H9 (cell line): ENCODE data around the gene CFAP161. TPM values are rescaled to one million over a fixed set of nuclear protein-coding genes. Genes with fewer than 3 reads are reported as not detected.

Source experiments
- DNase-seq: peaks from one replicate; pipeline ENCODE4 v3.0.0-alpha.2; 2017
- H2AFZ ChIP-seq: one replicate; pipeline ENCODE4 v1.6.1; 2013; ENCODE audit warnings: mild to moderate bottlenecking, low read length, control low read depth, moderate library complexity
- H2AK5ac ChIP-seq: 2 replicates; pipeline ENCODE4 v1.6.1; 2013; ENCODE audit warnings: low read length, control low read depth, mixed read lengths; ENCODE audit not compliant: insufficient read length
- H2BK120ac ChIP-seq: one replicate; pipeline ENCODE4 v1.6.1; 2013; ENCODE audit warnings: low read depth, mild to moderate bottlenecking, low read length, control low read depth, inconsistent platforms; ENCODE audit not compliant: poor library complexity, severe bottlenecking
- H2BK12ac ChIP-seq: 2 replicates; pipeline ENCODE4 v1.6.1; 2013; ENCODE audit warnings: low read length, control low read depth, mixed read lengths, low read depth; ENCODE audit not compliant: insufficient read length
- H2BK15ac ChIP-seq: 2 replicates; pipeline ENCODE4 v1.6.1; 2013; ENCODE audit warnings: low read depth, low read length, control low read depth
- H2BK20ac ChIP-seq: one replicate; pipeline ENCODE4 v1.6.1; 2013; ENCODE audit warnings: low read depth, mild to moderate bottlenecking, low read length, control low read depth, inconsistent platforms; ENCODE audit not compliant: poor library complexity, severe bottlenecking
- H2BK5ac ChIP-seq: 2 replicates; pipeline ENCODE4 v1.6.1; 2013; ENCODE audit warnings: low read length, control low read depth, mixed read lengths; ENCODE audit not compliant: insufficient read length
- H3K14ac ChIP-seq: 2 replicates; pipeline ENCODE4 v1.6.1; 2013; ENCODE audit warnings: low read length, control low read depth; ENCODE audit not compliant: insufficient read depth
- H3K18ac ChIP-seq: 2 replicates; pipeline ENCODE4 v1.6.1; 2013; ENCODE audit warnings: low read depth, mild to moderate bottlenecking, mixed read lengths, low read length, control low read depth; ENCODE audit not compliant: insufficient read length
- H3K23ac ChIP-seq: 2 replicates; pipeline ENCODE4 v1.6.1; 2013; ENCODE audit warnings: low read length, control low read depth, mixed read lengths, low read depth; ENCODE audit not compliant: insufficient read length
- H3K23me2 ChIP-seq: 2 replicates; pipeline ENCODE4 v1.6.1; 2013; ENCODE audit warnings: low read depth, mild to moderate bottlenecking, mixed read lengths, low read length, control low read depth; ENCODE audit not compliant: insufficient read length, poor library complexity, severe bottlenecking
- H3K27ac ChIP-seq: 2 replicates; pipeline ENCODE4 v1.5.1; 2013; ENCODE audit warnings: low read length, control low read depth, mixed read lengths, low read depth; ENCODE audit not compliant: insufficient read length
- H3K27me3 ChIP-seq: 2 replicates; pipeline ENCODE4 v1.6.1; 2013; ENCODE audit warnings: low read length, control low read depth, inconsistent platforms; ENCODE audit not compliant: insufficient read depth
- H3K4ac ChIP-seq: 2 replicates; pipeline ENCODE4 v1.6.1; 2013; ENCODE audit warnings: low read depth, mild to moderate bottlenecking, control low read depth, inconsistent platforms, low read length, moderate library complexity
- H3K4me1 ChIP-seq: 2 replicates; pipeline ENCODE4 v1.6.1; 2013; ENCODE audit warnings: low read length, control low read depth, inconsistent platforms; ENCODE audit not compliant: insufficient read depth
- H3K4me2 ChIP-seq: 2 replicates; pipeline ENCODE4 v1.6.1; 2013; ENCODE audit warnings: low read length, control low read depth, mixed read lengths; ENCODE audit not compliant: insufficient read length, insufficient read depth
- H3K56ac ChIP-seq: 2 replicates; pipeline ENCODE4 v1.6.1; 2013; ENCODE audit warnings: low read depth, mild to moderate bottlenecking, mixed read lengths, low read length, control low read depth; ENCODE audit not compliant: insufficient read length
- H3K79me1 ChIP-seq: 2 replicates; pipeline ENCODE4 v1.6.1; 2013; ENCODE audit warnings: low read depth, mild to moderate bottlenecking, moderate library complexity, low read length, control low read depth, inconsistent platforms; ENCODE audit not compliant: insufficient read depth, poor library complexity, severe bottlenecking
- H3K79me2 ChIP-seq: 2 replicates; pipeline ENCODE4 v1.6.1; 2013; ENCODE audit warnings: low read length, control low read depth, inconsistent platforms; ENCODE audit not compliant: insufficient read depth
- H3K9ac ChIP-seq: 2 replicates; pipeline ENCODE4 v1.6.1; 2013; ENCODE audit warnings: low read length, control low read depth, mixed read lengths; ENCODE audit not compliant: insufficient read length; ENCODE audit errors: extremely low read depth
- H3K9me3 ChIP-seq: one replicate; pipeline ENCODE4 v1.6.1; 2013; ENCODE audit warnings: low read depth, low read length, inconsistent platforms; ENCODE audit not compliant: control insufficient read depth
- H3T11ph ChIP-seq: one replicate; pipeline ENCODE4 v1.6.1; 2013; ENCODE audit warnings: mild to moderate bottlenecking, low read length, control low read depth, inconsistent platforms
- H4K20me1 ChIP-seq: one replicate; pipeline ENCODE4 v1.6.1; 2013; ENCODE audit not compliant: control insufficient read depth, insufficient read length, insufficient read depth
- H4K5ac ChIP-seq: 2 replicates; pipeline ENCODE4 v1.6.1; 2013; ENCODE audit warnings: low read depth, mild to moderate bottlenecking, mixed read lengths, low read length, control low read depth; ENCODE audit not compliant: insufficient read length
- H4K8ac ChIP-seq: replicated peaks from 2 replicates; pipeline ENCODE4 v1.6.1; 2013; ENCODE audit warnings: low read length, control low read depth, mixed read lengths, low read depth; ENCODE audit not compliant: insufficient read length
- H4K91ac ChIP-seq: 2 replicates; pipeline ENCODE4 v1.6.1; 2013; ENCODE audit warnings: low read depth, mild to moderate bottlenecking, moderate library complexity, mixed read lengths, low read length, control low read depth; ENCODE audit not compliant: insufficient read length
- H3K27ac Mint-ChIP-seq, 3 experiments: 2 replicates in 2 of 3; 3 replicates in 1 of 3; pipeline ENCODE4 v1.8.0; 2020 to 2021; ENCODE audit warnings: mixed read lengths in 3 of 3, mild to moderate bottlenecking in 1 of 3, moderate library complexity in 1 of 3
- H3K27me3 Mint-ChIP-seq: 2 replicates; pipeline ENCODE4 v1.8.0; 2021; ENCODE audit warnings: low read depth, mild to moderate bottlenecking, moderate library complexity, mixed read lengths
- H3K36me3 Mint-ChIP-seq, 3 experiments: 2 replicates in 2 of 3; 3 replicates in 1 of 3; pipeline ENCODE4 v1.8.0; 2020 to 2021; ENCODE audit warnings: low read depth in 3 of 3, mixed read lengths in 3 of 3; ENCODE audit not compliant: insufficient read depth in 1 of 3
- H3K4me1 Mint-ChIP-seq, 2 experiments: 2 replicates each; pipeline ENCODE4 v1.8.0; 2020; ENCODE audit warnings: mixed read lengths in 2 of 2
- H3K4me3 Mint-ChIP-seq, 2 experiments: 2 replicates in 1 of 2; 3 replicates in 1 of 2; pipeline ENCODE4 v1.8.0; 2020 to 2021; ENCODE audit warnings: mild to moderate bottlenecking in 2 of 2, mixed read lengths in 2 of 2, moderate library complexity in 1 of 2
- H3K9me3 Mint-ChIP-seq, 2 experiments: 2 replicates in 1 of 2; 3 replicates in 1 of 2; pipeline ENCODE4 v1.8.0; 2020; ENCODE audit warnings: mild to moderate bottlenecking in 2 of 2, mixed read lengths in 2 of 2, moderate library complexity in 1 of 2
- WGBS: extraction: QIAGEN DNeasy Blood & Tissue Kit; methylation state at CpG from one replicate; pipeline ENCODE4 v1.1.7; 2013; ENCODE audit warnings: missing lambda C conversion rate, low lambda C conversion rate, mixed read lengths; ENCODE audit not compliant: insufficient read length; ENCODE audit errors: extremely low coverage; 5-methylcytosine and 5-hydroxymethylcytosine counted together
- total RNA-seq: library from RNA; stranded (reverse); gene quantifications from 2 replicates; pipeline ENCODE4 v1.2.1, GENCODE V29; 2021
- TF ChIP-seq, protein P1 (sequence below): fragments of 200-600 bp; sonication (generic); conservative IDR thresholded peaks from 3 replicates; pipeline ENCODE4 v1.8.0; 2021; ENCODE audit warnings: antibody characterized with exemption, mild to moderate bottlenecking

Gene CFAP161
- total RNA-seq, 1 experiment from 2014 or later: 0.24 TPM

DNA sequence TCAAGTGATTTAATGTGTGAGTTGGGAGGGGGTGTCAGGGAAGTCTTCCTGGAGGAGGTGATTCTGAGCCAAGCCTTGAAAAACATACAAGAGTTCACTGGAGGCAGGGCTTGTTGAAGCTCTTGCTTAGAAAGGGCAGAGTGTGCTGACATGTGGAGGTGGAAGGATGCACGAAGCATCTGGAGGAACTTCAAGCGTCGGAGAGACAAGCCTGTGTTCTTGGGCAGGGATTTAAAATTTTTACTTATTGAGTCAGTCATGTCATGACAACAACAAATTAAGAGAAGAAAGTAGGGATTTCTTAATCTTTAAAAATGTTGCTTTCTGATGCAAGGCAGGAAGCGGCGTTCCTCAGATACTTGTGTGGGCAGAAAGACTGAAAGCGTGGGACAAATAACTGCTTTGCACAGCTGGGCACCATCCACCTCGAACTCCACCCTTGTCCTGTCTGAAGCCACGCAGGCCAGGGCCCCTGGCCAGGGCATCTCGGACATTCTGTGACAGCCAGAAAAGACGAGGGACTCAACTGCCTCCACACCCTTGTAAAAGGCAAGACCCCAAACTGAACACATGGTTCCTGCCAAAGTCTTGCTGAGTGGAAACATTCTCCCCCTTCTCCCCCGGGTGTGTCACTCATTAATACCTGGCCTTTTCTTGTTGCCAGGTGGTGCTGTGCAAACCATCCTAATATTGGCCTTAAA, 55.7 kb downstream of the CFAP161 start:
- no peaks in the 10 kb centered on the region for H3K27me3 ChIP-seq
- H3K79me2 ChIP-seq: no peaks in the 10 kb centered on the region
- no peak overlapping the region for H3K18ac ChIP-seq
- Mint-ChIP-seq H3K4me1 (peaks cover 0 to 2% of the 10 kb centered on the region in 2 experiments; a peak in 2 of 4 replicates), H3K27me3 (peaks cover 9% of the 10 kb centered on the region), H3K9me3 (no peaks in the 10 kb centered on the region), H3K36me3 (no peaks in the 10 kb centered on the region), H3K4me3 (no peak overlapping the region), H3K27ac (peak overlapping the region in 1 of 3 experiments; percentile 80; a peak in 1 of 7 replicates)
- no CpG with 5 or more reads among the region's 11 CpGs for WGBS
- H2BK15ac ChIP-seq: no peak overlapping the region
- no peak overlapping the region for H3K27ac ChIP-seq
- no peak overlapping the region for H3K4ac ChIP-seq
- H4K8ac ChIP-seq: no peak overlapping the region
- no peak overlapping the region for H4K5ac ChIP-seq
- no peak overlapping the region for H2BK12ac ChIP-seq
- no peak overlapping the region for H3T11ph ChIP-seq
- no peak for DNase-seq
- H3K14ac ChIP-seq: no peak overlapping the region; the same call in 1 of the 2 replicates
- no peak overlapping the region for H4K91ac ChIP-seq
- H4K20me1 ChIP-seq: no peaks in the 10 kb centered on the region
- no peak overlapping the region for H3K4me2 ChIP-seq
- H2AFZ ChIP-seq: no peak overlapping the region
- H2BK120ac ChIP-seq: no peak overlapping the region
- no peak overlapping the region for H2AK5ac ChIP-seq
- no peak overlapping the region for H2BK5ac ChIP-seq
- TF ChIP-seq, protein P1, sequence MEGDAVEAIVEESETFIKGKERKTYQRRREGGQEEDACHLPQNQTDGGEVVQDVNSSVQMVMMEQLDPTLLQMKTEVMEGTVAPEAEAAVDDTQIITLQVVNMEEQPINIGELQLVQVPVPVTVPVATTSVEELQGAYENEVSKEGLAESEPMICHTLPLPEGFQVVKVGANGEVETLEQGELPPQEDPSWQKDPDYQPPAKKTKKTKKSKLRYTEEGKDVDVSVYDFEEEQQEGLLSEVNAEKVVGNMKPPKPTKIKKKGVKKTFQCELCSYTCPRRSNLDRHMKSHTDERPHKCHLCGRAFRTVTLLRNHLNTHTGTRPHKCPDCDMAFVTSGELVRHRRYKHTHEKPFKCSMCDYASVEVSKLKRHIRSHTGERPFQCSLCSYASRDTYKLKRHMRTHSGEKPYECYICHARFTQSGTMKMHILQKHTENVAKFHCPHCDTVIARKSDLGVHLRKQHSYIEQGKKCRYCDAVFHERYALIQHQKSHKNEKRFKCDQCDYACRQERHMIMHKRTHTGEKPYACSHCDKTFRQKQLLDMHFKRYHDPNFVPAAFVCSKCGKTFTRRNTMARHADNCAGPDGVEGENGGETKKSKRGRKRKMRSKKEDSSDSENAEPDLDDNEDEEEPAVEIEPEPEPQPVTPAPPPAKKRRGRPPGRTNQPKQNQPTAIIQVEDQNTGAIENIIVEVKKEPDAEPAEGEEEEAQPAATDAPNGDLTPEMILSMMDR: no peak
- H3K9me3 ChIP-seq: no peaks in the 10 kb centered on the region
- no peak overlapping the region for H2BK20ac ChIP-seq
- no peaks in the 10 kb centered on the region for H3K4me1 ChIP-seq
- H3K9ac ChIP-seq: no peak overlapping the region
- H3K79me1 ChIP-seq: no peaks in the 10 kb centered on the region
- no peaks in the 10 kb centered on the region for H3K23me2 ChIP-seq
- H3K23ac ChIP-seq: no peak overlapping the region
- no peak overlapping the region for H3K56ac ChIP-seq
